ENCODE measurements around the gene GRK2. TPM values are rescaled to one million over a fixed set of nuclear protein-coding genes. Genes with fewer than 3 reads are reported as not detected.

GRK2 gene
- total and polyA plus RNA-seq, 12 donors, result 26.4 to 159 (median 59.6) TPM

GRCh38 chr11:67299471-67300191, 33.4 kb downstream of the GRK2 start:
- H3K36me3 ChIP-seq (replicated peaks in 1 of 2), result peaks cover 0 to 38% of the 10 kb centered on the region in 2 donors
- no peak overlapping the region for H3K4me3 ChIP-seq
- no peaks in the 10 kb centered on the region for H3K27me3 ChIP-seq
- intact Hi-C loops (cut with DNase I), result loop anchor here in 1 of 2 donors (5.0 kb wide), 1 partner anchor 32 kb away; the partner anchor contains the start of gene GRK2
- 89 to 97% (median 94%) methylated on average over 5 to 29 of the region's 29 CpGs for WGBS, 4 donors
- DNase-seq, result peak in 3 of 7 donors; percentile 5 to 13 (median 10)
- H3K27ac ChIP-seq, result no peak overlapping the region
- peaks cover 15 to 19% of the 10 kb centered on the region in 2 donors for H3K4me1 ChIP-seq (replicated peaks in 1 of 2)
- H3K9me3 ChIP-seq (replicated peaks in 1 of 3), result no peaks in the 10 kb centered on the region
- TF ChIP-seq POLR2A (IDR thresholded peaks at IDR 0.05), result no peak
- TF ChIP-seq, protein P1, sequence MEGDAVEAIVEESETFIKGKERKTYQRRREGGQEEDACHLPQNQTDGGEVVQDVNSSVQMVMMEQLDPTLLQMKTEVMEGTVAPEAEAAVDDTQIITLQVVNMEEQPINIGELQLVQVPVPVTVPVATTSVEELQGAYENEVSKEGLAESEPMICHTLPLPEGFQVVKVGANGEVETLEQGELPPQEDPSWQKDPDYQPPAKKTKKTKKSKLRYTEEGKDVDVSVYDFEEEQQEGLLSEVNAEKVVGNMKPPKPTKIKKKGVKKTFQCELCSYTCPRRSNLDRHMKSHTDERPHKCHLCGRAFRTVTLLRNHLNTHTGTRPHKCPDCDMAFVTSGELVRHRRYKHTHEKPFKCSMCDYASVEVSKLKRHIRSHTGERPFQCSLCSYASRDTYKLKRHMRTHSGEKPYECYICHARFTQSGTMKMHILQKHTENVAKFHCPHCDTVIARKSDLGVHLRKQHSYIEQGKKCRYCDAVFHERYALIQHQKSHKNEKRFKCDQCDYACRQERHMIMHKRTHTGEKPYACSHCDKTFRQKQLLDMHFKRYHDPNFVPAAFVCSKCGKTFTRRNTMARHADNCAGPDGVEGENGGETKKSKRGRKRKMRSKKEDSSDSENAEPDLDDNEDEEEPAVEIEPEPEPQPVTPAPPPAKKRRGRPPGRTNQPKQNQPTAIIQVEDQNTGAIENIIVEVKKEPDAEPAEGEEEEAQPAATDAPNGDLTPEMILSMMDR (IDR thresholded peaks at IDR 0.05), result no peak

DNA sequence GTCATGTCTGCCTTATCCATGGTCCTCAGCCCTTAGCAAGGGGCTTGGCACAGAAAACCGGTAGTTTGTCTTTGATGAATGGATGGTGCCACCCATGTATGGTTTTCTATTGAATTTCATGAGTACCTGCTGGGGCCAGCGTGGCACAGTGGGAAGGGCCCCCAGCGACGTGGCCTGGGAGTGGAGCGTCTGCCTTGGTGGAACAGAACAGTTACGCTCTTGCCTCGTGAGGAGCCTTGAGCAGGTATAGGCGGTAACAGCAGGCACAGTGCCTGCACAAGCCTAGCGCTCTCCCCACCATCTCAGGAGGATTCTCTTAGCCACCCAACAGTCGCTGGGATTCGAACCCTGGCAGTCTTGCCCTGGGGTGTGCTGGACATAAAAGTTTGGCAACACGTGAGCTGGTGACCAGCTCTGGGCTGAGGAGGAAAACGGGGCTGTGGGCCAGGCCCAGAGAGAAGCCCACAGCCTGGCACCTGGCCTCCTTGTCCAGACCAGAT, 34.0 kb downstream of the GRK2 start:
- DNase-seq, result peak in 2 of 7 donors; percentile 11 to 13
- intact Hi-C loops (cut with DNase I), result loop anchor here in 1 of 2 donors (5.0 kb wide), 1 partner anchor 33 kb away; the partner anchor contains the start of gene GRK2
- TF ChIP-seq, protein P1 (IDR thresholded peaks at IDR 0.05), result no peak
- TF ChIP-seq POLR2A (IDR thresholded peaks at IDR 0.05), result no peak

DNA sequence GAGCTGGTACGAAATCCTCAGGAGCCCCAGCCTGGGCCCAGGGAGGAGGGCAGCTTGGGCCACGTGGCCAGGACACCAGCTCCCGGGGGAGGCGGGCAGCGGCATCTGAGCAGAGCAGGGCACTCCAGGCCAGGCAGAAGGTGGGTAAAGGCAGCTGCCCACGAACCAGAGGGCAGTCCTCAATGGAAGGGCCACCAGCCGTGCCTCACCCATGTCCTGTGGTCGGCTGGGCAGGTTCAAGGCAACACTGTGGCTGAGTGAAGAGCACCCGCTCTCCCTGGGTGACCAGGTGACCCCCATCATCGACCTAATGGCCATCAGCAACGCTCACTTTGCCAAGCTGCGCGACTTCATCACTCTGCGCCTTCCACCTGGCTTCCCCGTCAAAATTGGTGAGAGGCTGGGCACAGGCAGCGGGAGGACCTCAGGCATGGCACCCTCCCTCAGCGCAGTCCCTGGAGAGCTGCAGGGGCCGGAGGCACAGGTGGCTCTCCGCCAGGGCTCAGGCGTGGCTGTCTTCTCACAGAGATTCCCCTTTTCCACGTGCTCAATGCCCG, 34.6 kb downstream of the GRK2 start:
- H3K27me3 ChIP-seq, result no peaks in the 10 kb centered on the region
- no peak overlapping the region for H3K27ac ChIP-seq
- no peak for TF ChIP-seq POLR2A (IDR thresholded peaks at IDR 0.05)
- TF ChIP-seq, protein P1 (IDR thresholded peaks at IDR 0.05), result no peak
- H3K4me1 ChIP-seq (replicated peaks in 1 of 2), result peaks cover 15 to 21% of the 10 kb centered on the region in 2 donors
- peaks cover 0 to 38% of the 10 kb centered on the region in 2 donors for H3K36me3 ChIP-seq (replicated peaks in 1 of 2)
- DNase-seq, result peak in 3 of 7 donors; percentile 12 to 16 (median 13)
- 92 to 94% (median 93%) methylated on average over 8 to 22 of the region's 22 CpGs for WGBS, 4 donors
- H3K9me3 ChIP-seq (replicated peaks in 1 of 3), result no peaks in the 10 kb centered on the region
- no peak overlapping the region for H3K4me3 ChIP-seq
- intact Hi-C loops (cut with DNase I), result loop anchor here in 1 of 2 donors (5.0 kb wide), 1 partner anchor 34 kb away; the partner anchor contains the start of gene GRK2

More for the DNA sequence above, 34.0 kb downstream of the GRK2 start:
- WGBS, 4 donors, result 92 to 94% (median 93%) methylated on average over 7 to 13 of the region's 13 CpGs
- peaks cover 0 to 38% of the 10 kb centered on the region in 2 donors for H3K36me3 ChIP-seq (replicated peaks in 1 of 2)
- no peaks in the 10 kb centered on the region for H3K9me3 ChIP-seq (replicated peaks in 1 of 3)
- H3K4me3 ChIP-seq, result no peak overlapping the region
- no peak overlapping the region for H3K27ac ChIP-seq
- no peaks in the 10 kb centered on the region for H3K27me3 ChIP-seq
- H3K4me1 ChIP-seq (replicated peaks in 1 of 2), result peaks cover 15 to 21% of the 10 kb centered on the region in 2 donors

GRCh38 chr11:67301313-67301921, 35.1 kb downstream of the GRK2 start:
- WGBS, 4 donors, result 87 to 100% (median 93%) methylated on average over 3 to 28 of the region's 28 CpGs
- H3K36me3 ChIP-seq (replicated peaks in 1 of 2), result peaks cover 0 to 37% of the 10 kb centered on the region in 2 donors
- DNase-seq, result peak in 3 of 7 donors; percentile 12 to 19 (median 14)
- no peak overlapping the region for H3K4me3 ChIP-seq
- H3K9me3 ChIP-seq (replicated peaks in 1 of 3), result no peaks in the 10 kb centered on the region
- peaks cover 15 to 21% of the 10 kb centered on the region in 2 donors for H3K4me1 ChIP-seq (replicated peaks in 1 of 2)
- no peaks in the 10 kb centered on the region for H3K27me3 ChIP-seq
- TF ChIP-seq, protein P1 (IDR thresholded peaks at IDR 0.05), result no peak
- TF ChIP-seq POLR2A (IDR thresholded peaks at IDR 0.05), result no peak
- H3K27ac ChIP-seq, result no peak overlapping the region
- intact Hi-C loops (cut with DNase I), result loop anchor here in 1 of 2 donors (5.0 kb wide), 1 partner anchor 34 kb away; the partner anchor contains the start of gene GRK2

All from adrenal gland (tissue), 12 donors.